ENCODE results near the gene RNASE13. TPM values are rescaled to one million over a fixed set of nuclear protein-coding genes. Genes with fewer than 3 reads are reported as not detected.
"Not testable (repeated sequence)": the region's sequence is repeated elsewhere in the genome, so short reads cannot be mapped to it uniquely, and the experiment has no call there.

Gene RNASE13
- total RNA-seq, 1 experiment from 2014 or later = not detected

GRCh38 chr14:20989787-20990600 lies 44.6 kb downstream of the RNASE13 start, which contains the start of gene METTL17:
Gene METTL17, plus strand, starts transcription at chr14:20989980. Its CDS starts 23 bp downstream, at chr14:20990003.
- intact Hi-C loops (cut with micrococcal nuclease; ENCODE audit: unreplicated experiment) = no loop called here
- TSS peak; percentile 66 for BruUV-seq (replicated peaks)
- Mint-ChIP-seq H3K4me3 (ENCODE audit: low read depth, unreplicated experiment) (peak within 1 kb of the TSS; percentile 65), H3K4me1 (ENCODE audit: low read depth, unreplicated experiment) (peaks cover 7% of the 10 kb centered on the region), H3K27me3 (ENCODE audit: unreplicated experiment) (no peaks in the 10 kb centered on the region), H3K27ac (ENCODE audit: unreplicated experiment) (peak within 1 kb of the TSS; percentile 0), H3K9me3 (ENCODE audit: low read depth, unreplicated experiment) (no peaks in the 10 kb centered on the region), H3K36me3 (ENCODE audit: insufficient read depth, unreplicated experiment) (peaks cover 17% of the 10 kb centered on the region)
- peak; percentile 88 for DNase-seq
- no peak for TF ChIP-seq CTCF (IDR thresholded peaks at IDR 0.05; ENCODE audit: unreplicated experiment)
- CTCF ChIA-PET = no interaction called here

GRCh38 chr14:20989471-20989786 lies 45.2 kb downstream of the RNASE13 start:
- Mint-ChIP-seq H3K27ac (ENCODE audit: unreplicated experiment) (peak overlapping the region; percentile 0), H3K9me3 (ENCODE audit: low read depth, unreplicated experiment) (no peaks in the 10 kb centered on the region), H3K4me3 (ENCODE audit: low read depth, unreplicated experiment) (peak overlapping the region; percentile 65), H3K36me3 (ENCODE audit: insufficient read depth, unreplicated experiment) (peaks cover 17% of the 10 kb centered on the region), H3K27me3 (ENCODE audit: unreplicated experiment) (no peaks in the 10 kb centered on the region), H3K4me1 (ENCODE audit: low read depth, unreplicated experiment) (peaks cover 7% of the 10 kb centered on the region)
- no peak for TF ChIP-seq CTCF (IDR thresholded peaks at IDR 0.05; ENCODE audit: unreplicated experiment)
- intact Hi-C loops (cut with micrococcal nuclease; ENCODE audit: unreplicated experiment) = no loop called here
- CTCF ChIA-PET = interaction anchor here (0.9 to 1.1 kb wide), 2 partner anchors 19 to 25 kb away, joined by 3 to 4 read pairs; no protein-coding TSS in a partner anchor
- no peak for DNase-seq
- no TSS peak for BruUV-seq (replicated peaks)

GRCh38 chr14:20988717-20989470 lies 45.7 kb downstream of the RNASE13 start:
- peaks cover 7% of the 10 kb centered on the region for H3K4me1 Mint-ChIP-seq (ENCODE audit: low read depth, unreplicated experiment)
- BruUV-seq (replicated peaks) = TSS peak; percentile 96
- no peaks in the 10 kb centered on the region for H3K27me3 Mint-ChIP-seq (ENCODE audit: unreplicated experiment)
- TF ChIP-seq CTCF (IDR thresholded peaks at IDR 0.05; ENCODE audit: unreplicated experiment) = no peak
- peak overlapping the region; percentile 65 for H3K4me3 Mint-ChIP-seq (ENCODE audit: low read depth, unreplicated experiment)
- H3K27ac Mint-ChIP-seq (ENCODE audit: unreplicated experiment) = peak overlapping the region; percentile 23
- intact Hi-C loops (cut with micrococcal nuclease; ENCODE audit: unreplicated experiment) = no loop called here
- no peaks in the 10 kb centered on the region for H3K9me3 Mint-ChIP-seq (ENCODE audit: low read depth, unreplicated experiment)
- H3K36me3 Mint-ChIP-seq (ENCODE audit: insufficient read depth, unreplicated experiment) = peaks cover 17% of the 10 kb centered on the region
- no peak for DNase-seq
- CTCF ChIA-PET = interaction anchor here (0.9 to 1.1 kb wide), 2 partner anchors 18 to 26 kb away, joined by 3 to 4 read pairs; no protein-coding TSS in a partner anchor

GRCh38 chr14:20986811-20987210 lies 47.8 kb downstream of the RNASE13 start:
- H3K4me1 Mint-ChIP-seq (ENCODE audit: low read depth, unreplicated experiment) = peaks cover 3% of the 10 kb centered on the region
- no peak overlapping the region for H3K27ac Mint-ChIP-seq (ENCODE audit: unreplicated experiment)
- H3K27me3 Mint-ChIP-seq (ENCODE audit: unreplicated experiment) = no peaks in the 10 kb centered on the region
- no TSS peak for BruUV-seq (replicated peaks)
- TF ChIP-seq CTCF (IDR thresholded peaks at IDR 0.05; ENCODE audit: unreplicated experiment) = no peak
- CTCF ChIA-PET = interaction anchor here (0.5 kb wide), 1 partner anchor 19 kb away, joined by 3 read pairs; no protein-coding TSS in a partner anchor
- intact Hi-C loops (cut with micrococcal nuclease; ENCODE audit: unreplicated experiment) = no loop called here
- DNase-seq = peak; percentile 16
- H3K4me3 Mint-ChIP-seq (ENCODE audit: low read depth, unreplicated experiment) = no peak overlapping the region
- H3K9me3 Mint-ChIP-seq (ENCODE audit: low read depth, unreplicated experiment) = no peaks in the 10 kb centered on the region
- H3K36me3 Mint-ChIP-seq (ENCODE audit: insufficient read depth, unreplicated experiment) = peaks cover 13% of the 10 kb centered on the region

GRCh38 chr14:20985650-20986049 lies 49.0 kb downstream of the RNASE13 start:
- H3K4me3 Mint-ChIP-seq (ENCODE audit: low read depth, unreplicated experiment); H3K9me3 Mint-ChIP-seq (ENCODE audit: low read depth, unreplicated experiment); CTCF ChIA-PET; BruUV-seq (replicated peaks); DNase-seq; intact Hi-C loops (cut with micrococcal nuclease; ENCODE audit: unreplicated experiment); H3K27ac Mint-ChIP-seq (ENCODE audit: unreplicated experiment); H3K4me1 Mint-ChIP-seq (ENCODE audit: low read depth, unreplicated experiment); H3K27me3 Mint-ChIP-seq (ENCODE audit: unreplicated experiment): not testable (repeated sequence)
- peaks cover 12% of the 10 kb centered on the region for H3K36me3 Mint-ChIP-seq (ENCODE audit: insufficient read depth, unreplicated experiment)
